HepG2 (cell line): Measurements from ENCODE around the gene FAM234A. TPM values are rescaled to one million over a fixed set of nuclear protein-coding genes. Genes with fewer than 3 reads are reported as not detected.

Source experiments
- ATAC-seq: fragments of 200-7000 bp; cut with Tn5 transposase; 3 replicates; pipeline ENCODE4 v1.9.1; 2020; ENCODE audit warnings: mild to moderate bottlenecking, moderate library complexity
- BruUV-seq: library from RNA; stranded (reverse); fragments of 400-500 nt; replicated peaks from 2 replicates; lab custom pipeline; 2021; lab: Mats Ljungman, UMichigan
- CTCF ChIA-PET: fragments of 300-600 bp; formaldehyde crosslinking; extraction: SDS; loops from one replicate; lab custom pipeline; 2021; ENCODE audit warnings: low total read pairs, inconsistent platforms, low intra/inter-chr PET ratio; lab: Yijun Ruan, JAX
- POLR2A ChIA-PET: fragments of 350-600 bp; sonication (Branson Sonifier 250); formaldehyde crosslinking; loops from one replicate; lab custom pipeline; 2020; ENCODE audit warnings: antibody characterized with exemption, inconsistent platforms; lab: Yijun Ruan, JAX
- DNase-seq: peaks from one replicate; pipeline ENCODE4 v3.0.0-alpha.2; 2015; ENCODE audit warnings: low spot score
- FAIRE-seq: peaks from 3 replicates; lab custom pipeline; 2011; peaks lifted over from hg19 to GRCh38; lab: Jason Lieb, UNC
- H2AFZ ChIP-seq: one replicate; pipeline ENCODE4 v1.6.1; 2011; ENCODE audit warnings: low read length, inconsistent platforms
- H3K27ac ChIP-seq: fragments of 300-600 bp; 3 replicates; pipeline ENCODE4 v1.8.0; 2011; ENCODE audit warnings: mixed run types, mild to moderate bottlenecking, mixed read lengths, low read length, inconsistent platforms; ENCODE audit not compliant: insufficient read depth; ENCODE audit errors: extremely low read length
- H3K27me3 ChIP-seq, 2 experiments: fragments of 200-600 bp in 1 of 2; 2 replicates in 1 of 2; 3 replicates in 1 of 2; pipeline versions ENCODE4 v1.6.0 to v1.8.0; 2011; ENCODE audit warnings: low read length in 2 of 2, mild to moderate bottlenecking in 2 of 2, moderate library complexity in 2 of 2, inconsistent platforms in 1 of 2; ENCODE audit not compliant: insufficient read depth in 2 of 2, control insufficient read depth in 1 of 2
- H3K36me3 ChIP-seq, 2 experiments: fragments of 200-600 bp in 1 of 2; replicated peaks in 1 of 2; 2 replicates in 1 of 2; 3 replicates in 1 of 2; pipeline versions ENCODE4 v1.5.1 to v1.8.0; 2011; ENCODE audit warnings: low read length in 2 of 2, inconsistent platforms in 1 of 2; ENCODE audit not compliant: insufficient read depth in 2 of 2, control insufficient read depth in 1 of 2
- H3K4me1 ChIP-seq: 2 replicates; pipeline ENCODE4 v1.5.1; 2012; ENCODE audit warnings: low read length, inconsistent platforms; ENCODE audit not compliant: insufficient read depth
- H3K4me2 ChIP-seq: 2 replicates; pipeline ENCODE4 v1.6.0; 2011; ENCODE audit warnings: low read depth, low read length, inconsistent platforms
- H3K4me3 ChIP-seq, 3 experiments: fragments of 200-600 bp in 1 of 3; sonication (generic), shearing (Covaris generic) in 1 of 3; replicated peaks in 1 of 3; 2 replicates each; pipeline ENCODE4 v1.5.1; 2011 to 2016; ENCODE audit warnings: low read length in 3 of 3, inconsistent platforms in 2 of 3, low read depth in 2 of 3, mild to moderate bottlenecking in 2 of 3, control low read depth in 1 of 3, mixed read lengths in 1 of 3; ENCODE audit not compliant: insufficient read depth in 1 of 3
- H3K79me2 ChIP-seq: one replicate; pipeline ENCODE4 v1.6.1; 2011; ENCODE audit warnings: low read length, inconsistent platforms; ENCODE audit not compliant: insufficient read depth
- H3K9ac ChIP-seq: 2 replicates; pipeline ENCODE4 v1.6.0; 2011; ENCODE audit warnings: mild to moderate bottlenecking, low read depth, low read length, inconsistent platforms; ENCODE audit not compliant: insufficient read depth
- H3K9me3 ChIP-seq: 2 replicates; pipeline ENCODE4 v1.5.1; 2012; ENCODE audit warnings: mild to moderate bottlenecking, low read length
- H4K20me1 ChIP-seq: 2 replicates; pipeline ENCODE4 v1.6.0; 2011; ENCODE audit warnings: inconsistent platforms, mild to moderate bottlenecking, low read length, moderate library complexity; ENCODE audit not compliant: insufficient read depth
- AGO2 ChIP-seq: fragments of 200-400 bp; formaldehyde crosslinking; optimal IDR thresholded peaks from 2 replicates; pipeline ENCODE3; 2017; ENCODE audit warnings: mild to moderate bottlenecking, low read depth, low read length, moderate library complexity
- AKAP8 ChIP-seq: sonication (generic); formaldehyde crosslinking; IDR thresholded peaks from 2 replicates; pipeline ENCODE4 v1.5.1; 2020; ENCODE audit warnings: mild to moderate bottlenecking, missing genetic modification reagents
- ELF1 ChIP-seq: sonication (generic); formaldehyde crosslinking; IDR thresholded peaks from 2 replicates; pipeline ENCODE4 v1.4.0; 2020; ENCODE audit warnings: missing genetic modification reagents
- EZH2 ChIP-seq: conservative IDR thresholded peaks from 2 replicates; pipeline ENCODE4 v1.6.1; 2012; ENCODE audit warnings: mild to moderate bottlenecking, low read depth, low read length, moderate library complexity
- MEIS2 ChIP-seq: sonication (generic); formaldehyde crosslinking; IDR thresholded peaks from 2 replicates; pipeline ENCODE4 v1.9.0; 2021; ENCODE audit warnings: mild to moderate bottlenecking, missing genetic modification reagents
- WIZ ChIP-seq: sonication (generic); formaldehyde crosslinking; IDR thresholded peaks from 2 replicates; pipeline ENCODE4 v1.5.1; 2020; ENCODE audit warnings: mild to moderate bottlenecking, missing genetic modification reagents
- ZNF34 ChIP-seq: sonication (generic); formaldehyde crosslinking; IDR thresholded peaks from 2 replicates; pipeline ENCODE4 v1.4.0; 2020; ENCODE audit warnings: mild to moderate bottlenecking, missing genetic modification reagents, borderline replicate concordance
- WGBS: methylation state at CpG from one replicate; pipeline ENCODE4 v1.1.6; 2017; ENCODE audit warnings: low lambda C conversion rate; 5-methylcytosine and 5-hydroxymethylcytosine counted together
- in situ Hi-C: cut with HindIII; loops from 2 replicates; pipeline ENCODE4 v1.10.0; 2017; ENCODE audit warnings: low pct_unique_long_range_greater_than_20kb; ENCODE audit not compliant: extremely low pct_ligation_motif_present
- intact Hi-C: fragments of 100-400 bp; cut with micrococcal nuclease; formaldehyde crosslinking; loops from one replicate; pipeline ENCODE4 v1.10.0; 2022; ENCODE audit not compliant: unreplicated experiment
- polyA plus RNA-seq, 8 experiments: library from polyadenylated mRNA; depleted of rRNA in 3 of 8; stranded (reverse) in 7 of 8; unstranded in 1 of 8; fragments of >200 nt; fragmentation: Illumina TruSeq in 4 of 8; extraction: Trizol in 4 of 8; gene quantifications; 2 replicates each; pipeline versions ENCODE4 v1.2.1 to v1.2.3, GENCODE V29; 2011 to 2016; ENCODE audit warnings: low read depth in 4 of 8, missing spikeins in 1 of 8, mixed read lengths in 1 of 8; ENCODE audit not compliant: insufficient read depth in 1 of 8
- total RNA-seq, 5 experiments: library from RNA; depleted of rRNA; stranded (reverse); fragments of >200 nt; fragmentation: Illumina TruSeq; extraction: Trizol; gene quantifications; 2 replicates each; pipeline ENCODE4 v1.2.3, GENCODE V29; 2016; ENCODE audit warnings: low read depth in 1 of 5

FAM234A gene
- total and polyA plus RNA-seq, 2 of the 13 experiments (the other 11 are each of a cell fraction or from before 2014, with no cell fraction given), result 29.2 to 34.4 TPM

DNA sequence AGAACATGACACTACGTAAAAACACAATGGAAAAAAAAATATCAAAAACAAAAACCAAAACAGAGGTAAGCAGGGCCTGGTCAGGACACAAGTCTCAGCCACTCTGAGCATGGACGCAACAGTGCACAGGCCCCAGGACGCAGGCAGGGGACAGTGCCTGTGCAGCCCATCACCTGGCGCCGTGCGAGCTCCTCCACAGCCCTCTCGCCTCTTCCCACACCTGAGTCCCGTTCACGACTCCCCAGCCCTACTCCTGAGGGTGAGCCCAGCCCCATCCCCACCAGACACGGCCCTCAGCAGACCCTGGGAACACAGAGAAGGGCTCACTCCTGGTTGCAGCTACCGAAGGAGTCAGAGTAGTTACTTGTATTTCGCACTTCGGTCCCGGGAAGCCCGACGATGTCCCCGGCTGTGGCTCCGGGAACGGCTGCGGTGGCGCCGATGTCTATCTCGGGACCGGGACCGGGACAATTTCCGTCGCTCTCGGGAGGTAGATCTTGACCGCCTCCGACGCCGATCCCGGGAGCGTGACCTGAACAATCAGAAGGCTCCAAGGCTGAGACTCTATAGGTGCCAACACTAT lies 44.9 kb upstream of the FAM234A start:
- ATAC-seq, result no peak

DNA sequence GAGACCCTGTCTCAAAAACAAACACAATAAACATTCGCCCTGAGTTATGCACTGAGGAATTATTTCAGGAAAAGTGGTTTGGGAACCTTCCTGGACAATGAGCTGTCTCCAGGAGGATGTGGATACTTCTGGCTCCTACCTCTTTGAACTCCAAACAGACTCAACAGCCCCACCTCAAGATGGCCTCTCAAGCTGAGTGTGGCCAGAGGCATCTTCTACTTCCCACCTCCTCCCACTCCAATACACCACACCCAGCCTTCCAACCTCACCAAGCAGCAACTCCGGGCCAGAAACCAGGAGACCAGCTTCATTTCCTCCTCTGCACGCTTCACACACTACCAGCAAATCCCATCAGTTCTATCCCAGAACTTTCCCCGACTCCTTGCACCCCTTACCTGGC lies 42.8 kb upstream of the FAM234A start:
- Histone ChIP-seq H3K9ac (no peak overlapping the region), H3K4me1 (no peaks in the 10 kb centered on the region), H3K79me2 (no peaks in the 10 kb centered on the region), H3K4me3 (no peak overlapping the region), H3K4me2 (no peak overlapping the region), H3K27me3 (no peaks in the 10 kb centered on the region), H3K9me3 (no peaks in the 10 kb centered on the region), H2AFZ (no peak overlapping the region), H4K20me1 (0 out of 2 replicates have a peak, but pooled peaks cover 4% of the 10 kb centered on the region), H3K36me3 (peaks cover 44 to 79% of the 10 kb centered on the region in 2 experiments), H3K27ac (no peak overlapping the region)
- no peak for ATAC-seq
- FAIRE-seq, result no peak
- ChIA-PET POLR2A (no interaction called here), CTCF (no interaction called here)
- no TSS peak for BruUV-seq
- TF ChIP-seq AKAP8 (no peak), MEIS2 (CRISPR knock-in tag) (no peak), WIZ (CRISPR knock-in tag) (no peak), ELF1 (CRISPR knock-in tag) (no peak), ZNF34 (CRISPR knock-in tag) (no peak)
- DNase-seq, result no peak
- 94% methylated on average over 4 of the region's 4 CpGs for WGBS
- in situ Hi-C loops (no loop called here), intact Hi-C loops (no loop called here)

More for the DNA sequence above, 44.9 kb upstream of the FAM234A start:
- intact Hi-C loops (no loop called here), in situ Hi-C loops (no loop called here)
- no peak overlapping the region for H3K4me2 ChIP-seq
- no peak for FAIRE-seq
- TF ChIP-seq AGO2, result peak; percentile 82
- TF ChIP-seq EZH2, result no peak
- 98% methylated on average over 29 of the region's 34 CpGs for WGBS
- H3K4me3 ChIP-seq, result no peak overlapping the region
- H4K20me1 ChIP-seq, result 0 out of 2 replicates have a peak, but pooled peaks cover 4% of the 10 kb centered on the region
- ChIA-PET POLR2A (no interaction called here), CTCF (no interaction called here)
- H2AFZ ChIP-seq, result no peak overlapping the region
- no peak for DNase-seq
- no peaks in the 10 kb centered on the region for H3K79me2 ChIP-seq
- H3K9me3 ChIP-seq, result no peaks in the 10 kb centered on the region
- no peaks in the 10 kb centered on the region for H3K4me1 ChIP-seq
- H3K27ac ChIP-seq, result no peak overlapping the region
- H3K9ac ChIP-seq, result no peak overlapping the region
- H3K27me3 ChIP-seq, result no peaks in the 10 kb centered on the region
- no TSS peak for BruUV-seq
- peaks cover 33 to 58% of the 10 kb centered on the region in 2 experiments for H3K36me3 ChIP-seq
